Middle frontal gyrus (tissue), 1 donor: ENCODE data around the gene KRAS.

Source experiments
- DNase-seq: peaks from one replicate; pipeline ENCODE4 v3.0.0-alpha.2; 2015; ENCODE audit warnings: low spot score; ENCODE audit errors: extremely low spot score

KRAS gene

DNA sequence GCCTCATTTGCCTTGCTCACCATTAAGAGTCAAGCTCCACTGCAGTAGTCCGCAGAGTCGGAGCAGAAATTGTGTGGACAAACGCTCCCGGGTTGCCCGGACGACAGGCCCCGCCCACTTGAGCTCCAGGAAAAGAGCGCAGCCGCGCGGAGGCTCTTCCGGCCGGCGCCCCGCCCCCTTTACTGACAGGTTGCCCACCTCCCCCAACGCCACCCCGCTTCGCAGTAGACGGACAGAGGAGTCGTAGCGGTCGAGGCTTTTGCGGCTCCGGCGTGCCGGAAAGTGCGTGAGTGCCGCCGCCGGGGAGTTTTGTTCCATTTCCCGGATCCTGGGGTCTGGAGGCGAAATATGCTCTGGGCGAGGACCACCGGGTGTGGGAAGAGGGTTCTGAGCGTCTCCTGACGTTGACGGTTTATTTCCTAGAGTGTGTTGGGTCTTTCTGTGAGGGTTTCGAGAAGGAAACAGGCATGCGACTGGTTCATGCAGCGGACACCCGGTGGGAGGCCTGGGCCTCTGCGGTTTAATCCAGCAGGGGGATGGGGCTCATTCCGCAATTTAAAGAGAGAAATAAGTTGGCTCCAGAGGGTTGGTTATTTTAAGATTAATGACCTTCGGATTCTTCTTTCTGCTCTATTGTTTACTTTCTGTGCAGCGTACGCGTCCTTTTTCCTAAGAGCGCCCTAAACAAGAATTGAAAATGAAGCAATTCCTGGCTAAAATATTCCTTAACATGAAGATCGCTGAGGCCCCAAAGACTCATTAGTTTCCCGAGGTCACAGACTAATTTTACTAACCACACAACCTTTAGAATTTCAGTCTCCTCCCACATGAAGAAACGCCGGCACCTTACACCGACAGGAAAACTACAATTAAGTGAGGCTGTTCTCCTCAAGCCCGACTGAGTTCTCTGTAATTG, 55.4 kb downstream of the KRAS start, which contains the start of the genes DNAI7 and ETFRF1:
TSS of gene DNAI7 (minus strand) at position 105 of the 916 bp plus-strand sequence. CDS start at position 23, 82 bp downstream.
TSS of gene ETFRF1 (plus strand) at position 182 of the 916 bp plus-strand sequence. CDS start 8,720 bp downstream, outside the sequence.
- DNase-seq: peak; percentile 87

DNA sequence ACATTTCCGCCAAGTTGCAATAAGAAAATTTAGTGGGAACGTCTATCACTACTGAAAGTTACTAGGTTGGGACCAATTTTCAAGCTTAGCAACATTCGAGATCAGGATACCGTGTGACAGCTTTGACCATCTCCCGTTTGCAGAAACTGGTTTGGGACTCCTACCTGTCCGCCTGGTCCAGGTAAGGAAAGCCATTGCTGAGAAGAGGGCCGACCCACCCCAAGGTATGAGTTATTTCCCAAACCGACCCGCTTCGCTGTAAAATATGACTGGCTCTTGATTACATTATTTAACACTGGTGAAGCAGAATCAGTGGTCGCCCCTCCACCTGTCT, 56.0 kb downstream of the KRAS start:
- no peak for DNase-seq

DNA sequence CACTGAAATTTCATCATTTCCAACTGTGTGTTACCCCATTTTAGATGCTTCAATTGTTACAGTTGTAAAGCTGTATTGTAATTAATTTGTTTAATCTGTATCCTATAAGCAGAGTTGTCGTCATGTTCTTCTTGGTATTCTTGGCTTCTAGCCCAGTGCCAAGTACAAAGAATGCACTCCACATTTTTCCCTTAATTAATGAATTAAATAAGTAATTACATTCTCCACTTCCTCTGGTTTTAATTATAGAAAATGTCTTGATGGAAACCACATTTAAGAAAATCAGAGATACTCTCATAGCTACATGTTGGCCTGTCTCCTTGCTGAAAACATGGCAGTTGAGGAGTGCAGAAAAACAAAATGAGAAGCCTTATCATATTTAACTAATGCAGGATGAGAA, 56.5 kb downstream of the KRAS start:
- no peak for DNase-seq

DNA sequence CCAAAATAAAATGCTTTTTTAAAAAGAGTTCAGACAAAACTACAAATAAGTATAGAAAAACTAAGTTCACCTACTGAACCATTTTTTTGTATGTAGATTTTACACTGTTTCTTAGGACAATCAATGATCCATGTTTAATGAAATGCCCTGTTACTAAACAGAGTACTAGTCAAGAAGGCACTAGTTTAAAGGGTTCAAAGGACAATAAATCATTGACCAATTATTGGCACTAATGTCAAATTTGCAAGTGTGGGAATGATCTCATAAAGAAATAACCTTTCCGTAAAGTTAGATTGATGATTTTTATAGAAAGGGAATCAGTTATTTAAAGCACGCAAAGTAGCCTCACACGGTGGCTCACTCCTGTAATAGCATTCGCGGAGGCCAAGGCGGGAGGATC, 59.9 kb downstream of the KRAS start:
- DNase-seq: no peak

DNA sequence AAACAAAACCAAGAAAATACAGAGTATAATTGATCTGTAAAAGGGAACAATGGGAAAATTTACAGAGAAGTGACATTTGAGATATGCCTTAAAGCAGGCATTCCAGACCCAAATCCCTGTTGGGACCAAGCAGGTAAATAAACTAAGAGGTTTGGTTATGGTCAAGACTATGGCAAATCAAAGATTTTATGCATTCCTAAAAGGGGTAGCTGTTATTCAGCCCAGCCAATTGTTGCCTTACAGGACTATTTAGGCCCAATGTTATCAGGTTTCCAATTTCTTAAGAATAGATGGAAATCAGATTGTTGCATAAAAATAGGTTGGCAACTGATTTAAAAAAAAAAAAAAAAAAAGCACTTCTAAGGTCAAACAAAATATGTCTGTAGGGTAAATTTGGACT, 61.1 kb downstream of the KRAS start:
- DNase-seq: no peak

DNA sequence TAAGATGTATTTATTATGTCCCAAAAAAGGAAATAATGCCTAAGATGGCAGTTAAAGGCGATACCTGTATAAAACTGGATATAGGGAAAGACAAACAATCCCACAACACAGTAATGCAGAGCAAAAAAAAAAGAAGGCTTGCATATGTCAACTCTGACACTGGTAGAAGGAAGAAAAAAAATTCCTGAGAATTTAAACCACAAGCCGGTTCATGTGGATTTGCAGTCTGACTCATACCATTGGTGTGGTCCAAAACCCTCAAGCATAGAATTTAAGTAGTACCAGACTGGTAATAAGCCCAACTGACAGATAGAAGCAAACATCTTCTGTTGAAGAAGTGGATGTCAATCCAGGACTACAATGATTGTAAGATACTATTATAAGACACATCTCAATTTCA, 62.9 kb downstream of the KRAS start:
- DNase-seq: no peak

DNA sequence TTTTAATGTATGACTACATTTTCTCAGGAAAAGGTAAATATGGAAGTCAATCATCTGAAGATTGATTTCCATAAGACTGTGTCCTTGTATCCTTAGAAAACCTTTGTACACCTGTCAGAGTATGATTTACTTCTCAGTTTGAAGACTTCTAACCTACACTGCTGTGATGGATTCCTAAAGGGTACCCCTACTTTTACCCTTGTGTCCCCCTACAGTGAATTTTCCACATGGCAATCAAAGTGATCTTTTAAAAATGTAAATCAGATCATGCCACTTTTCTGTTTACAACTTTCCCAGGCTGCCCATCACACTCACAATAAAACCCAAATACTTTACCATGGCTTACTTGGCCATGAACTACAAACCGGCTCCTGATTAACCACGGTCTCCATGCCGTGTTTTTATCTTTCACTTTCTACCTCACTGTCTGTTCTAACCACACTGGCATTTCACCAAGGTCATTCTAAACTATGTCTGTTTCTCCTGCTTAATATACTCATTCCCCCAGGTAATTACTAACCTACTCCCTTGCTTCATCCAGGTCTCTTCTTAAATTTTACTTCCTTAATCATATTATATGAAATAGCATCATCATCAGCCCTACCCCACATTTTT, 63.8 kb downstream of the KRAS start:
- DNase-seq: no peak

DNA sequence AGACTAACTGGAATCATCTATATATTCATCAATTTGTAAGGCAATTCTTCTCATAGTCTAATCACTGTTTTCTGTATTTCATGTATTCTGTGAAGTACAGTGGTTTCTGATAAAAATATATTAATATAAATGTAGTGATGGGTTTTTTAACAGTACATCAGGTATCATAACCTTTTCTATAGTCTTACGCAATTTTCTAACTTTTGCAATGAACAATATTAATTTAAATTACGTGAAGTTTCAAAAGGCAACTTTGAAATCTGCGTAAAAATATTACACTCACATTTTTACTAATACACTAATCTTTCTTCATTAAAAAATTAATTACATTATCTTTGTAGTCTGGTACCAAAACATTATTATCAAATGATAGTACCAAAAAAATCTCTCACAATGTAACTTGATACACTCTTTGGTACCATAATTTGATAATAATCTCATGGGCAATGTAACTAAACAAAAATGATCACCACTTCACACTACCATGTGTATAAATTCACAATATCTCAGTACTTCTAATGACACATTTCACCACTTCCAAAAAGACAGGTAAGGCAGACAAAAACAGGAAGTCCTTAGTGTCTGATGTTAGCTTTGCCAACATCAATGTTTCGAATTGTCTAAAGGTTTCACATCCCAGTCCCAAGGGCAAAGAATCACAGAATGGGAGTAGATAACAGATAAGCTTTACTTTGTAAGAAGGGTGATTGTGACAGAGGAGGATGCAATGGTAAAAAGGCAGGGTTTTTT, 64.5 kb downstream of the KRAS start:
- DNase-seq: no peak

DNA sequence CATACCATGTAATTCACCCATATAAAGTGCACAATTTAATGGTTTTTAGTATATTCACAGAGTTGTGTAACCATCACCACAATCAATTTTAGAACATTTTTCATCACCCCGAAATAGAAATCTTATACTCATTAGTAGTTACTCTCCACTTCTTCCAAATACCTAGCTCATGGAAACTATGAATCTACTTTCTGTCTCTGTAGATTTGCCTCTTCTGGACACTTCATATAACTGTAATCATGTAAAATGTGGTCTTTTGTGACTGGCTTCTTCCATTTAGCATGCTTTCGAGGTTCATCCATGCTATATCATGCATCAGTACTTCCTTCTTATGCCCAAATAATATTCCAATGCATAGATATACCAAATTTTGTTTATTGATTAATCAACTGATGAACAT, 66.6 kb downstream of the KRAS start:
- DNase-seq: no peak

DNA sequence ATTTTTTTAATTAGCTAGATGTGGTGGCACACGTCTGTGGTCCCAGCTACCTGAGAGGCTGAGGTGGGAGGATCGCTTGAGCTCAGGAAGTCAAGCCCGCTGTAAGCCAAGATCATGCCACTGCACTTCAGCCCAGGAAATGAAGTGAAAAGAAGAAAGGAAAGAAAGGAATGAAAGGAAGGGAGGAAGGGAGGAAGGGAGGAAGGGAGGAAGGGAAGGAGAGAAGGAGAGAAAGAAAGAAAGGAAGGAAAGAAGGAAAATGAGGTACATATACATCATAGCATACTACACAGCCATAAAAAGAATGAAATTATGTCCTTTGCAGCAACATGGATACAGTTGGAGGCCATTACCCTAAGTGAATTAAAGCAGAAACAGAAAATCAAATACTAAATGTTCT, 68.0 kb downstream of the KRAS start:
- DNase-seq: no peak

DNA sequence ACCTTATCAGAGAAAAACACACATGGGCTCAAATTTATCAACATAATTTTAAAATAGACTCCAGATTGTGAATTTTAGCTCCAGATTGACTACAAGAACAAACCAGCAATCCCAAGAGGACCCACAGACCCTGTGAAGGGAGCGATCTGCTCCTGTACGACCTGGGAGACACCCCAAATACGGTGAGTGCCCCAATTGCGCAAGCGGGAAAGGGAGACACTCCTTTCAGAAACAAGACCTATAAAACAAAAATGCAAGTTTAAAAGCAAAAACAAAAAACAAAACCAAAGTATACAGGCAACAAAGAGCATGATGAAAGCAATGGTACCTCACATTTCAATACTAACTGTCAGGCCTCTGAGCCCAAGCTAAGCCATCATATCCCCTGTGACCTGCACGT, 87.9 kb downstream of the KRAS start:
- no peak for DNase-seq

DNA sequence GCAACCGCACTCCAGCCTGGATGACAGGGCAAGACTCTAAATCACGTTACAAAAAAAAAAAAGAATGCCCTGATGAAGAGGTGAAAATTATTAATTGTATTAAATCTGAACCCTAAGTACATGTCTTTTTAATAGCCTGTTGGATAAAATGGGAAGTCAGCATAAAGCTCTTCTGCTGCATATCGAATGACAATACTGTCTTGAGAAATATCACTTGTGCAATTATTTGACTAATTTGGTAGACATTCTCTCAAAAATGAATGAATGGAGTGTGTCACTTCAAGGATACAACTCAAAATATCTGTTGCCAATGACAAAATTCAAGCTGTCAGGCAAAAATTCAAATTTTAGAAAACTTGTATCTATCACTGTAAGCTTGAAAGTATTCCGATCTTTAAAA, 94.7 kb downstream of the KRAS start:
- no peak for DNase-seq

DNA sequence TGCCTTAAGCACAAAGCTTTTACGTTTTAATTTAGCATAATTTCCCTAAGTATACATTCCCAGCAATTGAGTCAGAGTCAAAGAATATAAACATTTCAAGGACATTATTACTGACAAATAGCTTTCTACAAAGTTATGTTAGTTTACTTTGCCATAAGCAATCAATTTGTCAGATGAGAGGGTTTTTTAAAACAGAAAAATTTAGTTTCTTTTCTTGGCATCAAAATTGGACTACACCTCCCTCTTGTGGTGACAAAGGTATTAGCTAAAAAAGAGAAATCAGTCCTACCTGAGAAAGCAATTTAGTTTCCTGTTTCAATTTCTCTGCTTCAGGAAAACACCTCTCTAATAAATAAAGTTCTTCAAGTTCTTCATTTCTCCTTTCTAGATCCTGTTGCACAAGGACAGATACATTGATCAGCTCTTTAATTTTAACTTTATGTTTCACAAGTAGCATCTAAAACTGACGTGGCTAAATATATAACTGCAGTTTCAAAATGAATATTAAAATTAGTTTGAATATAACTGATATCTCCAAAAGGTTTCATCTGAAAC, 95.6 kb downstream of the KRAS start:
- no peak for DNase-seq
